Common myeloid progenitor, CD34-positive (primary cell): ENCODE measurements around the gene GBP1.
"Not testable (repeated sequence)": the region's sequence is repeated elsewhere in the genome, so short reads cannot be mapped to it uniquely, and the experiment has no call there.

Experiments used
- CTCF ChIA-PET: fragments of 350-600 bp; sonication (Branson Sonifier 250); formaldehyde crosslinking; loops from one replicate; lab custom pipeline; 2021; ENCODE audit warnings: antibody characterized with exemption; lab: Charles Lee
- POLR2A ChIA-PET: fragments of 350-600 bp; sonication (Branson Sonifier 250); formaldehyde crosslinking; loops from one replicate; lab custom pipeline; 2021; ENCODE audit warnings: antibody characterized with exemption; lab: Charles Lee
- DNase-seq, 3 donors: peaks; one replicate each; pipeline versions ENCODE4 v3.0.0 to v3.0.0-alpha.2; 2013
- H3K27ac ChIP-seq, 2 experiments: 1 replicate in 1 of 2; 2 replicates in 1 of 2; pipeline ENCODE4 v1.7.0; 2013; ENCODE audit warnings: inconsistent platforms in 2 of 2, low read length in 2 of 2, mild to moderate bottlenecking in 2 of 2, low read depth in 1 of 2, moderate library complexity in 1 of 2; ENCODE audit not compliant: severe bottlenecking in 2 of 2, insufficient read depth in 1 of 2, poor library complexity in 1 of 2
- H3K27me3 ChIP-seq, 5 experiments: replicated peaks in 2 of 5; 1 replicate in 3 of 5; 2 replicates in 2 of 5; pipeline versions ENCODE4 v1.6.1 to v1.7.0; 2013; ENCODE audit warnings: low read length in 4 of 5, mild to moderate bottlenecking in 2 of 5, moderate library complexity in 2 of 5, inconsistent platforms in 1 of 5; ENCODE audit not compliant: insufficient read depth in 5 of 5, control insufficient read depth in 4 of 5
- H3K36me3 ChIP-seq, 4 experiments: 1 replicate in 2 of 4; 2 replicates in 2 of 4; pipeline versions ENCODE4 v1.6.1 to v1.7.0; 2013; ENCODE audit warnings: low read length in 3 of 4, control low read depth in 1 of 4, mild to moderate bottlenecking in 1 of 4; ENCODE audit not compliant: control insufficient read depth in 4 of 4, insufficient read depth in 4 of 4
- H3K4me1 ChIP-seq, 4 experiments: 1 replicate in 3 of 4; 2 replicates in 1 of 4; pipeline versions ENCODE4 v1.6.1 to v1.7.1; 2013; ENCODE audit warnings: low read length in 3 of 4, mild to moderate bottlenecking in 3 of 4, control low read depth in 1 of 4, inconsistent platforms in 1 of 4, moderate library complexity in 1 of 4; ENCODE audit not compliant: control insufficient read depth in 4 of 4, insufficient read depth in 4 of 4; ENCODE audit errors: control extremely low read depth in 1 of 4
- H3K4me3 ChIP-seq, 7 experiments: 1 replicate in 4 of 7; 2 replicates in 3 of 7; pipeline versions ENCODE4 v1.5.1 to v1.7.0; 2013; ENCODE audit warnings: mild to moderate bottlenecking in 7 of 7, low read length in 6 of 7, moderate library complexity in 6 of 7, inconsistent platforms in 2 of 7, low read depth in 2 of 7, control low read depth in 1 of 7; ENCODE audit not compliant: insufficient read depth in 4 of 7, control insufficient read depth in 1 of 7; ENCODE audit errors: extremely low read depth in 1 of 7
- H3K9me3 ChIP-seq, 5 experiments: 1 replicate in 4 of 5; 2 replicates in 1 of 5; pipeline versions ENCODE4 v1.6.1 to v1.7.1; 2013; ENCODE audit warnings: low read length in 4 of 5, mild to moderate bottlenecking in 2 of 5, inconsistent platforms in 1 of 5, low read depth in 1 of 5, moderate library complexity in 1 of 5; ENCODE audit not compliant: control insufficient read depth in 4 of 5, insufficient read depth in 2 of 5; ENCODE audit errors: control extremely low read depth in 1 of 5
- WGBS: methylation state at CpG from one replicate; pipeline ENCODE4 v1.1.5; 2013; ENCODE audit not compliant: insufficient coverage; 5-methylcytosine and 5-hydroxymethylcytosine counted together

The GBP1 gene

GRCh38 chr1:89041119-89041641 lies 23.8 kb downstream of the GBP1 start:
- DNase-seq = peak in 1 of 3 donors; percentile 32
- Histone ChIP-seq H3K4me1 (no peaks in the 10 kb centered on the region), H3K36me3 (no peaks in the 10 kb centered on the region), H3K9me3 (peaks cover 0 to 16% (median 12%) of the 10 kb centered on the region in 5 experiments), H3K4me3 (no peak overlapping the region), H3K27ac (no peak overlapping the region), H3K27me3 (no peaks in the 10 kb centered on the region)
- ChIA-PET POLR2A (no interaction called here), CTCF (no interaction called here)
- 90% methylated on average over 1 of the region's 3 CpGs for WGBS

GRCh38 chr1:89040315-89040626 lies 24.7 kb downstream of the GBP1 start:
- H3K27ac ChIP-seq = no peak overlapping the region
- H3K27me3 ChIP-seq = no peaks in the 10 kb centered on the region
- H3K4me1 ChIP-seq = no peaks in the 10 kb centered on the region
- ChIA-PET CTCF (no interaction called here), POLR2A (no interaction called here)
- H3K4me3 ChIP-seq = no peak overlapping the region
- no peak for DNase-seq
- H3K36me3 ChIP-seq = no peaks in the 10 kb centered on the region
- H3K9me3 ChIP-seq = peaks cover 0 to 16% (median 12%) of the 10 kb centered on the region in 5 experiments
- no CpG with 5 or more reads among the region's 1 CpG for WGBS

DNA sequence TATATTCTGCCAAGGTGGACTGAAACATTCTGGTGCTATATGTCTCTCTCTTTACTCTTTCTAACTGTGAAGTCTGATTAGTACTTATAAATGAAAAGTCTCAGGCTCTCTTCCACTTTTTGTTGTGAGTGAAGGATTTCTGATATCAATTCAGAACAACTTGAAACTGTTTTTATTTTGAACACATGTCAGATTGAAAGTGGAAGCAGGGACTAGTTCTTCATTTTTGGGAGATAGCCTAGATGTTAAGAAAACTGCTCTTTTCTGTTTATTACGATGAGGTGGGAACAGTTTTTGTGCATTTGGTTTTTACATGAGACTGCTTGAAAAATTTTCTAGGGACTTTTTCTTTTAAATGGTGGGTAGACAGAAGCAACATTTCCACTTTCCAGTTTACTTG lies 27.8 kb downstream of the GBP1 start:
- DNase-seq = peak in 1 of 3 donors; percentile 1
- CTCF ChIA-PET = no interaction called here
- WGBS = 40% methylated on average over 1 of the region's 1 CpG
- POLR2A ChIA-PET = no interaction called here
- Histone ChIP-seq H3K9me3 (peaks cover 0 to 3% (median 0%) of the 10 kb centered on the region in 5 experiments), H3K36me3 (no peaks in the 10 kb centered on the region), H3K27me3 (no peaks in the 10 kb centered on the region), H3K4me1 (no peaks in the 10 kb centered on the region), H3K27ac (no peak overlapping the region), H3K4me3 (no peak overlapping the region)

GRCh38 chr1:89035080-89035479 lies 29.9 kb downstream of the GBP1 start:
- H3K27me3 ChIP-seq = no peaks in the 10 kb centered on the region
- H3K4me1 ChIP-seq = no peaks in the 10 kb centered on the region
- CTCF ChIA-PET = no interaction called here
- peaks cover 0 to 3% (median 0%) of the 10 kb centered on the region in 5 experiments for H3K9me3 ChIP-seq
- 100% methylated on average over 1 of the region's 1 CpG for WGBS
- H3K36me3 ChIP-seq = no peaks in the 10 kb centered on the region
- no peak overlapping the region for H3K27ac ChIP-seq
- H3K4me3 ChIP-seq = no peak overlapping the region
- no peak for DNase-seq
- POLR2A ChIA-PET = no interaction called here

GRCh38 chr1:89034004-89034403 lies 31.0 kb downstream of the GBP1 start:
- WGBS = 90% methylated on average over 5 of the region's 5 CpGs
- DNase-seq, H3K9me3 ChIP-seq, H3K4me1 ChIP-seq, H3K27me3 ChIP-seq, POLR2A ChIA-PET, H3K4me3 ChIP-seq, H3K36me3 ChIP-seq, H3K27ac ChIP-seq: not testable (repeated sequence)
- CTCF ChIA-PET = interaction anchor here (0.6 to 1.3 kb wide), 2 partner anchors 11 to 13 kb away, joined by 3 to 5 read pairs; no protein-coding TSS in a partner anchor

DNA sequence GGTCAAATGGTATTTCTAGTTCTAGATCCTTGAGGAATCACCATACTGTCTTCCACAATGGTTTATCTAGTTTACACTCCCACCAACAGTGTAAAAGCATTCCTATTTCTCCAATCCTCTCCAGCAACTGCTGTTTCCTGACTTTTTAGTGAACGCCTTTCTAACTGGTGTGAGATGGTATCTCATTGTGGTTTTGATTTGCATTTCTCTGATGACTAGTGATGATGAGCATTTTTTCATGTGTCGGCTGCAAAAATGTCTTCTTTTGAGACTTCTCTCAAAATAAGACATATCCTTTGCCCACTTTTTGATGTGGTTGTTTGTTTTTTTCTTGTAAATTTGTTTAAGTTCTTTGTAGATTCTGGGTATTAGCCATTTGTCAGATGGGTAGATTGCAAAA lies 36.0 kb downstream of the GBP1 start:
- DNase-seq, H3K4me3 ChIP-seq, H3K27ac ChIP-seq, H3K27me3 ChIP-seq, H3K4me1 ChIP-seq, POLR2A ChIA-PET, H3K36me3 ChIP-seq, H3K9me3 ChIP-seq, CTCF ChIA-PET: not testable (repeated sequence)
- no CpG with 5 or more reads among the region's 2 CpGs for WGBS

- DNase-seq = no peak
- H3K27ac ChIP-seq = no peak overlapping the region
- WGBS = 100% methylated on average over 3 of the region's 3 CpGs
- H3K4me1 ChIP-seq = peaks cover 12 to 19% (median 15%) of the 10 kb centered on the region in 4 experiments
- CTCF ChIA-PET = no interaction called here
- H3K27me3 ChIP-seq = no peaks in the 10 kb centered on the region
- H3K36me3 ChIP-seq = no peaks in the 10 kb centered on the region
- no peak overlapping the region for H3K4me3 ChIP-seq
- POLR2A ChIA-PET = no interaction called here
- H3K9me3 ChIP-seq = peaks cover 0 to 2% (median 0%) of the 10 kb centered on the region in 5 experiments
These were observed 39.1 kb downstream of the GBP1 start for GRCh38 chr1:89025928-89026327.
